Lower leg skin (tissue), 3 donors: Measurements from ENCODE around the gene XYLT1.

Experiments
- POLR2A ChIP-seq, 2 donors: fragments of 450-650 bp; IDR thresholded peaks; one replicate each; pipeline ENCODE4 v1.6.1; 2016 to 2017; ENCODE audit warnings: antibody characterized with exemption in 2 of 2, mild to moderate bottlenecking in 1 of 2, moderate library complexity in 1 of 2
- TF ChIP-seq, protein P1 (sequence below), 3 donors: fragments of 450-650 bp; IDR thresholded peaks; one replicate each; pipeline ENCODE4 v1.5.1; 2016; ENCODE audit warnings: antibody characterized with exemption in 3 of 3, mild to moderate bottlenecking in 3 of 3, moderate library complexity in 2 of 3

DNA sequence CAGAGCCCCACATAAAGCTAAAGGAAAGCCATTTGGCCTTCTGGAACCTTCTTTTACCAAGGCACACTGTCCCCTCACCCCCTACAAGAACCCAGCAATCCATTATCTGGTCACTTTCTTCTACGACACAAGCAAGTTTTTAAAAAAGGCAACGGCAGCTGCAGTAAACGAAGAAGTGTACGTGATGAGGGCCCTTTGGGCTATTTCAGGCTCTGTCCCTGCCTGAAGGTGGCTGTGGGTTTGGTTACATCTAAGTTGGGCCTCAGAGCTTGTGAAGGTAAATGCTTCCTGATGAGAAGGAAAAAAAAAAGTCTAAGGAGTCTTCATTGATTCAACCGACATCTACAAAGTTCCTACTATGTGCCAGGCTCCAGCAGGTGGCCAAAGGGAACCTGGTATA, 35.4 kb downstream of the XYLT1 start:
- TF ChIP-seq, protein P1, sequence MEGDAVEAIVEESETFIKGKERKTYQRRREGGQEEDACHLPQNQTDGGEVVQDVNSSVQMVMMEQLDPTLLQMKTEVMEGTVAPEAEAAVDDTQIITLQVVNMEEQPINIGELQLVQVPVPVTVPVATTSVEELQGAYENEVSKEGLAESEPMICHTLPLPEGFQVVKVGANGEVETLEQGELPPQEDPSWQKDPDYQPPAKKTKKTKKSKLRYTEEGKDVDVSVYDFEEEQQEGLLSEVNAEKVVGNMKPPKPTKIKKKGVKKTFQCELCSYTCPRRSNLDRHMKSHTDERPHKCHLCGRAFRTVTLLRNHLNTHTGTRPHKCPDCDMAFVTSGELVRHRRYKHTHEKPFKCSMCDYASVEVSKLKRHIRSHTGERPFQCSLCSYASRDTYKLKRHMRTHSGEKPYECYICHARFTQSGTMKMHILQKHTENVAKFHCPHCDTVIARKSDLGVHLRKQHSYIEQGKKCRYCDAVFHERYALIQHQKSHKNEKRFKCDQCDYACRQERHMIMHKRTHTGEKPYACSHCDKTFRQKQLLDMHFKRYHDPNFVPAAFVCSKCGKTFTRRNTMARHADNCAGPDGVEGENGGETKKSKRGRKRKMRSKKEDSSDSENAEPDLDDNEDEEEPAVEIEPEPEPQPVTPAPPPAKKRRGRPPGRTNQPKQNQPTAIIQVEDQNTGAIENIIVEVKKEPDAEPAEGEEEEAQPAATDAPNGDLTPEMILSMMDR (IDR thresholded peaks at IDR 0.05), result no peak
- TF ChIP-seq POLR2A (IDR thresholded peaks at IDR 0.05), result no peak
